Esophagus squamous epithelium (tissue), 5 donors: ENCODE data around the gene UNC93A. TPM values are rescaled to one million over a fixed set of nuclear protein-coding genes. Genes with fewer than 3 reads are reported as not detected.

Experiments used
- DNase-seq: peaks from one replicate; lab custom pipeline; 2025; lab: John Stamatoyannopoulos, UW
- H3K27ac ChIP-seq, 4 donors: fragments of 200-600 bp; sonication (generic); one replicate each; pipeline ENCODE4 v1.5.1; 2016 to 2019; ENCODE audit warnings: mild to moderate bottlenecking in 1 of 4
- H3K27me3 ChIP-seq, 4 donors: fragments of 200-600 bp; sonication (generic); 1 replicate in 3 of 4; 2 replicates in 1 of 4; pipeline versions ENCODE4 v1.5.1 to v1.6.0; 2017 to 2021; ENCODE audit warnings: antibody characterized with exemption in 1 of 4
- H3K36me3 ChIP-seq, 3 donors: fragments of 200-600 bp; sonication (generic); one replicate each; pipeline ENCODE4 v1.5.1; 2016 to 2019
- H3K4me1 ChIP-seq, 3 donors: fragments of 200-600 bp; sonication (generic); one replicate each; pipeline ENCODE4 v1.5.1; 2017 to 2019
- H3K4me3 ChIP-seq, 4 donors: fragments of 200-600 bp; sonication (generic); 1 replicate in 3 of 4; 2 replicates in 1 of 4; pipeline ENCODE4 v1.5.1; 2016 to 2019; ENCODE audit warnings: mild to moderate bottlenecking in 2 of 4, moderate library complexity in 1 of 4
- H3K9me3 ChIP-seq, 3 donors: fragments of 200-600 bp; sonication (generic); one replicate each; pipeline ENCODE4 v1.5.1; 2016 to 2019
- CTCF ChIP-seq, 6 experiments: fragments of 450-650 bp in 4 of 6; fragments of 200-600 bp in 2 of 6; sonication (generic) in 2 of 6; IDR thresholded peaks; one replicate each; pipeline ENCODE4 v1.5.1; 2016 to 2019; ENCODE audit warnings: antibody characterized with exemption in 6 of 6, mild to moderate bottlenecking in 4 of 6, moderate library complexity in 4 of 6
- POLR2A ChIP-seq, 4 donors: fragments of 450-650 bp; IDR thresholded peaks; one replicate each; pipeline ENCODE4 v1.6.1; 2017; ENCODE audit warnings: antibody characterized with exemption in 4 of 4, mild to moderate bottlenecking in 4 of 4, moderate library complexity in 3 of 4
- WGBS, 2 donors: methylation state at CpG; one replicate each; pipeline ENCODE4 v1.1.5; 2018; 5-methylcytosine and 5-hydroxymethylcytosine counted together
- intact Hi-C: fragments of 100-400 bp; cut with DNase I; formaldehyde crosslinking; loops from one replicate; pipeline ENCODE4 v1.15.0; 2022
- total RNA-seq, 4 donors: library from RNA; depleted of rRNA; stranded (reverse); fragments of >200 nt; gene quantifications; one replicate each; pipeline ENCODE4 v1.1.0, GENCODE V29; 2016
- donor health status: DM: yes; HTN: yes; CAD: no.

Gene UNC93A
- total RNA-seq, 4 donors from 2014 or later: 0.76 to 5.2 (median 0.93) TPM

GRCh38 chr6:167338541-167339117, 47.5 kb downstream of the UNC93A start:
- H3K27ac ChIP-seq: no peak overlapping the region
- peaks cover 0 to 21% (median 2%) of the 10 kb centered on the region in 4 donors for H3K27me3 ChIP-seq
- no peaks in the 10 kb centered on the region for H3K9me3 ChIP-seq
- WGBS, 2 donors: 46 to 66% methylated on average over 5 of the region's 5 CpGs
- no peaks in the 10 kb centered on the region for H3K36me3 ChIP-seq
- intact Hi-C loops: no loop called here
- H3K4me1 ChIP-seq: no peaks in the 10 kb centered on the region
- TF ChIP-seq POLR2A (IDR thresholded peaks at IDR 0.05) (no peak), CTCF (IDR thresholded peaks at IDR 0.05) (no peak)
- no peak overlapping the region for H3K4me3 ChIP-seq
- no peak for DNase-seq

GRCh38 chr6:167341038-167341583, 50.0 kb downstream of the UNC93A start:
- H3K9me3 ChIP-seq: no peaks in the 10 kb centered on the region
- intact Hi-C loops: no loop called here
- 33 to 53% methylated on average over 11 to 12 of the region's 12 CpGs for WGBS, 2 donors

GRCh38 chr6:167341665-167342655, 50.8 kb downstream of the UNC93A start:
- TF ChIP-seq CTCF (IDR thresholded peaks at IDR 0.05) (no peak), POLR2A (IDR thresholded peaks at IDR 0.05) (no peak)
- peaks cover 0 to 17% (median 2%) of the 10 kb centered on the region in 4 donors for H3K27me3 ChIP-seq
- H3K27ac ChIP-seq: no peak overlapping the region
- H3K4me3 ChIP-seq: no peak overlapping the region
- no peaks in the 10 kb centered on the region for H3K9me3 ChIP-seq
- no peaks in the 10 kb centered on the region for H3K4me1 ChIP-seq
- intact Hi-C loops: no loop called here
- no peaks in the 10 kb centered on the region for H3K36me3 ChIP-seq
- 42 to 56% methylated on average over 3 of the region's 3 CpGs for WGBS, 2 donors
- DNase-seq: no peak

More at GRCh38 chr6:167341038-167341583, 50.0 kb downstream of the UNC93A start:
- Histone ChIP-seq H3K27ac (no peak overlapping the region), H3K4me1 (no peaks in the 10 kb centered on the region), H3K36me3 (no peaks in the 10 kb centered on the region), H3K27me3 (peaks cover 0 to 21% (median 2%) of the 10 kb centered on the region in 4 donors), H3K4me3 (no peak overlapping the region)
- TF ChIP-seq CTCF (IDR thresholded peaks at IDR 0.05): no peak
- no peak for TF ChIP-seq POLR2A (IDR thresholded peaks at IDR 0.05)
- no peak for DNase-seq

- Histone ChIP-seq H3K4me3 (no peak overlapping the region), H3K4me1 (no peaks in the 10 kb centered on the region), H3K9me3 (no peaks in the 10 kb centered on the region), H3K36me3 (no peaks in the 10 kb centered on the region), H3K27me3 (peaks cover 0 to 22% (median 2%) of the 10 kb centered on the region in 4 donors), H3K27ac (no peak overlapping the region)
- intact Hi-C loops: no loop called here
- no peak for DNase-seq
- no peak for TF ChIP-seq POLR2A (IDR thresholded peaks at IDR 0.05)
- 64 to 76% methylated on average over 4 to 12 of the region's 14 CpGs for WGBS, 2 donors
Observed at GRCh38 chr6:167342879-167343610, 51.9 kb downstream of the UNC93A start.

- TF ChIP-seq CTCF (IDR thresholded peaks at IDR 0.05) (no peak), POLR2A (IDR thresholded peaks at IDR 0.05) (no peak)
- no peak overlapping the region for H3K27ac ChIP-seq
- H3K9me3 ChIP-seq: no peaks in the 10 kb centered on the region
- H3K4me1 ChIP-seq: peaks cover 0 to 5% (median 0%) of the 10 kb centered on the region in 3 donors
- intact Hi-C loops: no loop called here
- H3K27me3 ChIP-seq: peaks cover 0 to 39% (median 2%) of the 10 kb centered on the region in 4 donors
- H3K4me3 ChIP-seq: no peak overlapping the region
- DNase-seq: no peak
- H3K36me3 ChIP-seq: no peaks in the 10 kb centered on the region
Observed at GRCh38 chr6:167345348-167345747, 54.2 kb downstream of the UNC93A start.
